Neuronal stem cell (in vitro differentiated cells): Measurements from ENCODE around the gene CHD2.
"Not testable (repeated sequence)": the region's sequence is repeated elsewhere in the genome, so short reads cannot be mapped to it uniquely, and the experiment has no call there.

Experiments used
- DNase-seq: peaks from one replicate; pipeline ENCODE4 v3.0.0-alpha.2; 2013; ENCODE audit warnings: low spot score
- H2AFZ ChIP-seq: one replicate; pipeline ENCODE4 v1.6.1; 2013; ENCODE audit warnings: mild to moderate bottlenecking, low read length, inconsistent platforms
- H2AK5ac ChIP-seq: 2 replicates; pipeline ENCODE4 v1.6.1; 2013; ENCODE audit warnings: low read depth, mild to moderate bottlenecking, inconsistent platforms, low read length, moderate library complexity, mixed read lengths
- H2BK120ac ChIP-seq: 2 replicates; pipeline ENCODE4 v1.6.1; 2013; ENCODE audit warnings: low read depth, mild to moderate bottlenecking, inconsistent platforms, low read length, moderate library complexity, mixed read lengths
- H2BK12ac ChIP-seq: one replicate; pipeline ENCODE4 v1.6.1; 2013; ENCODE audit warnings: low read length, inconsistent platforms
- H2BK15ac ChIP-seq: 2 replicates; pipeline ENCODE4 v1.6.1; 2013; ENCODE audit warnings: mild to moderate bottlenecking, low read length, inconsistent platforms, mixed read lengths
- H2BK5ac ChIP-seq: one replicate; pipeline ENCODE4 v1.6.1; 2013; ENCODE audit warnings: inconsistent platforms, mild to moderate bottlenecking, low read length, moderate library complexity
- H3K14ac ChIP-seq: one replicate; pipeline ENCODE4 v1.6.1; 2013; ENCODE audit warnings: low read length, inconsistent platforms
- H3K18ac ChIP-seq: 2 replicates; pipeline ENCODE4 v1.6.1; 2013; ENCODE audit warnings: low read length, inconsistent platforms
- H3K23ac ChIP-seq: 2 replicates; pipeline ENCODE4 v1.6.1; 2013; ENCODE audit warnings: low read depth, mild to moderate bottlenecking, mixed read lengths, low read length, inconsistent platforms; ENCODE audit not compliant: poor library complexity
- H3K27ac ChIP-seq: replicated peaks from 3 replicates; pipeline ENCODE4 v1.5.1; 2013; ENCODE audit warnings: low read length, inconsistent platforms
- H3K27me3 ChIP-seq, 3 experiments: 2 replicates each; pipeline ENCODE4 v1.6.1; 2013; ENCODE audit warnings: low read length in 3 of 3, mild to moderate bottlenecking in 2 of 3, inconsistent platforms in 1 of 3, low read depth in 1 of 3, mixed read lengths in 1 of 3, moderate library complexity in 1 of 3; ENCODE audit not compliant: control insufficient read depth in 3 of 3, insufficient read depth in 3 of 3
- H3K36me3 ChIP-seq, 2 donors: replicated peaks in 1 of 2; 2 replicates each; pipeline ENCODE4 v1.6.1; 2013; ENCODE audit warnings: low read length in 2 of 2; ENCODE audit not compliant: control insufficient read depth in 2 of 2, insufficient read depth in 2 of 2
- H3K4ac ChIP-seq: 2 replicates; pipeline ENCODE4 v1.6.1; 2013; ENCODE audit warnings: inconsistent platforms, mild to moderate bottlenecking, low read length, moderate library complexity
- H3K4me1 ChIP-seq, 2 donors: 1 replicate in 1 of 2; 2 replicates in 1 of 2; pipeline ENCODE4 v1.6.1; 2013; ENCODE audit warnings: low read length in 2 of 2, low read depth in 1 of 2; ENCODE audit not compliant: control insufficient read depth in 2 of 2, insufficient read depth in 1 of 2
- H3K4me2 ChIP-seq: one replicate; pipeline ENCODE4 v1.6.1; 2013; ENCODE audit warnings: mild to moderate bottlenecking, low read length, inconsistent platforms; ENCODE audit not compliant: insufficient read depth, poor library complexity, severe bottlenecking
- H3K4me3 ChIP-seq, 2 donors: 2 replicates each; pipeline ENCODE4 v1.5.1; 2013; ENCODE audit warnings: low read length in 2 of 2, mild to moderate bottlenecking in 2 of 2, inconsistent platforms in 1 of 2, moderate library complexity in 1 of 2
- H3K79me1 ChIP-seq: one replicate; pipeline ENCODE4 v1.6.1; 2013; ENCODE audit warnings: low read depth, mild to moderate bottlenecking, inconsistent platforms, low read length, moderate library complexity
- H3K9ac ChIP-seq: one replicate; pipeline ENCODE4 v1.6.1; 2013; ENCODE audit warnings: mild to moderate bottlenecking, low read depth, low read length, inconsistent platforms; ENCODE audit not compliant: poor library complexity
- H3K9me3 ChIP-seq, 2 donors: replicated peaks in 1 of 2; 2 replicates each; pipeline versions ENCODE3 to v1.6.1; 2013; ENCODE audit warnings: low read length in 2 of 2, mild to moderate bottlenecking in 2 of 2, inconsistent platforms in 1 of 2, low read depth in 1 of 2, mixed read lengths in 1 of 2, moderate library complexity in 1 of 2; ENCODE audit not compliant: control insufficient read depth in 2 of 2, insufficient read depth in 1 of 2
- H4K8ac ChIP-seq: one replicate; pipeline ENCODE4 v1.6.1; 2013; ENCODE audit warnings: low read depth, mild to moderate bottlenecking, inconsistent platforms, low read length, moderate library complexity
- H4K91ac ChIP-seq: one replicate; pipeline ENCODE4 v1.6.1; 2013; ENCODE audit warnings: low read length, low read depth, mild to moderate bottlenecking, inconsistent platforms; ENCODE audit not compliant: poor library complexity
- WGBS, 2 donors: extraction: QIAGEN DNeasy Blood & Tissue Kit; methylation state at CpG; one replicate each; pipeline ENCODE4 v1.1.7; 2013; ENCODE audit warnings: missing lambda C conversion rate in 2 of 2, mixed read lengths in 1 of 2; ENCODE audit not compliant: insufficient read length in 2 of 2, insufficient replicate concordance in 1 of 2; ENCODE audit errors: extremely low coverage in 2 of 2; 5-methylcytosine and 5-hydroxymethylcytosine counted together

Gene CHD2

DNA sequence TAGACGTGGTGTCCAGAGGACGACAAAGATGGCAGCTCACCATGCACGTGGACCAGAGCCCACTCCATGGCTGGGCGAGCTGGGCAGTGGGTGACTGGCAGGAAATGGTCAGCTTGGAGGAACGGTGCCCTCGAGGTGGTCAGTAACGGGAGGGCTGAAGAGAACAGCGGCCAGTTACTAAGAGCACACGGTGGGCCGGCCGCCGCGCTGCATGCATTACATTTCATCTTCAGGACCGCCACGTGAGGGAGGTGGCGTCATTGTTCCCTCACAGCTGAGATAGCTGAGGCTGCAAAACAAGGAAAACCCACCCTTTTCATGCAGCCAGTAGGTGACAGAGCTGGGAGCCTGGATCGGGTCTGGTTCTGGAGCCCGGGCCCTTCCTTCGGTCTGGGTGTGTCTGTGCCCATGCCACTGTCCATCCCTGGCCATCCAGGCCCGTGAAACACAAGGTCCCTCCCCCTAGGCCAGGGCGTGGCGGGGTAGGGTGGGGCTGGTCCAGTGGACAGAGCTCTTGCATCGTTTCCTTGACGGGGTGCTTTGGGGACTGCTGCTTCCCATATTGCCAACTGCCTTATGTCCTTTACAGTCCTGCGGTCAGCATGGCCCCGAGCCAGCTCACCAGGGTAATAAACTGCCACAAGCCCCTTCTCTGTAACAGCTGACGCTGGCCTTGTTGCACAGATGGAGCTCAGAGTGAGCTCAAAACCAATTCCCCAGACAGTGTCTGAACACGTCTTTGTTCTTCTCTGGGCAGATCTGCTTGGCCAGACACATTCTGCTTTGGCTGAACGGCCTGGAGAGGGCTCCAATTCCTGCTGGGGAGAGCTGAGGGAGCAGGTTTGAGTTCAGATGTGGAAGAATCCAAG, 137.1 kb downstream of the CHD2 start:
- Histone ChIP-seq H3K79me1 (peaks cover 2% of the 10 kb centered on the region), H3K4me1 (peaks cover 7 to 20% of the 10 kb centered on the region in 2 donors), H3K27me3 (no peaks in the 10 kb centered on the region), H4K8ac (no peak overlapping the region), H4K91ac (peak overlapping the region; percentile 80), H3K14ac (peak overlapping the region; percentile 41), H3K27ac (peak overlapping the region; percentile 5), H2BK12ac (peak overlapping the region; percentile 91), H2AK5ac (peak overlapping the region; percentile 98), H3K36me3 (peaks cover 0 to 8% of the 10 kb centered on the region in 2 donors), H3K9me3 (peaks cover 0 to 7% of the 10 kb centered on the region in 2 donors), H2BK5ac (peak overlapping the region; percentile 83), H3K4me3 (no peak overlapping the region), H2AFZ (peak overlapping the region; percentile 38), H3K23ac (peak overlapping the region; percentile 89), H3K4ac (peak overlapping the region; percentile 69), H3K9ac (no peak overlapping the region), H3K4me2 (no peak overlapping the region), H2BK120ac (no peak overlapping the region), H2BK15ac (peak overlapping the region; percentile 92), H3K18ac (peak overlapping the region; percentile 86)
- DNase-seq = no peak
- no CpG with 5 or more reads among the region's 29 CpGs for WGBS, 2 donors

DNA sequence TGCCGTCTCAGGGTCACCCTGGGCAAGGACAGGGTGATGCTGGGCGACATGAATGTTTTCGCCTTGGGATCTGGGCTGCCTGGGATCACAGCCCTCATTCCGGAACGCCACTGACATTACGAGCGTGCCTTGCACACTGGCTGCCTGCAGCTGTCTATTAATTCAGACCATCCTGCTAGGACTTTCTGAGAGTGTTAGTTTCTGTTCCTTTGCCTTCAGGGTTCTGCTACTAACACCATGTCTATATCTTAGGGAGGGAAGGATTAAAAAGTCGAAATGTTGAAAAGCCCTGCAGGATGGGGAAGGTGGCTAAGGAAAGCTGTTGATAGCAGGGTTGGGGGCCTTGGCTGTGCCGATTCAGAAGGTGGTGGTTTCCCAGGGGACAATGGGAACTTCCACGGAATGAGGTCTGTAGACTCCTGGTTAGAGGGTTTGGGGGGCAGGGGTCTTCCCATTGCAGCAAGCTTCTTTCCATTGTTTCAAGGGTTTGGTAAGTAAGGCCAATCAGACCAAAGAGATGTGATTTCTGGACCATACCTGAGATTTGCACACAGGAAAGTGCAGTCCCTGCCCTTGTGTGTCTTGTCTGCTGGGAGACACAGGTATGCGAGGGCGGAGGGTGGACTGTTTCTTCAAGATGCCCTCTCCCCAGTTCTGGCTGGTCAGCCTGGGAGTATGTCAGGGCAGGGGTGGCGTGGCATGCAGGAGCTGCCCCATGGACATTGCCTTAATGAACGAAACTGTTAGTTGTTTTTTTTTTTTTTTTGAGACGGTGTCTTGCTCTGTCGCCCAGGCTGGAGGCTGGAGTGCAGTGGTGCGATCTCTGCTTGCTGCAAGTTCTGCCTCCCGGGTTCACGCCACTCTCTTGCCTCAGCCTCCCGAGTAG, 137.9 kb downstream of the CHD2 start:
- H3K27ac ChIP-seq = no peak overlapping the region

DNA sequence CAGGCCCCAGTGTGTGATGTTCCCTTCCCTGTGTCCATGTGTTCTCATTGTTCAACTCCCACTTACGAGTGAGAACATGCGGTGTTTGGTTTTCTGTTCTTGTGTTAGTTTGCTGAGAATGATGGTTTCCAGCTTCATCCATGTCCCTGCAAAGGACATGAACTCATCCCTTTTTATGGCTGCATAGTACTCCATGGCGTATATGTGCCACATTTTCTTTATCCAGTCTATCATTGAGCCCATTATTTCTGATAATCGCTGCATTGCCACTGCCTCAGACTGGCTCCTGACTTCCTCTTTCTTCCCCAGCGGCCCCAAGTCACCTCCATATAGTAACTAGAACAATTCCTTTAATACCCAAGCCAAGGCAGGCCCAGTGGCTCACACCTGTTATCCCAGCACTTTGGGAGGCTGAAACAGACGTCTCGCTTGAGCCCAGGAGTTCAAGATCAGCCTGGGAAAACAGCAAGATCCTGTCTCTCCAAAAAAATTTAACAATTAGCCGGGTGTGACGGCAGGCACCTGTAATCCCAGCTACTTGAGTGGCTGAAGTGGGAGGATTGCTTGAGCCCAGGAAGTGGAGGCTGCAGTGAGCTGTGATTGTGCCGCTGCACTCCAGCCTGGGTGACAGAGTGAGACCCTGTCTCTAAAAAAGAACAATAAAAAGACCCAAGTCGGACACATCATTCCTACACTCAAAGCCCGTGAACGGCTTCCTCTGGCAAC, 139.6 kb downstream of the CHD2 start:
- DNase-seq, H2BK5ac ChIP-seq, H3K4me2 ChIP-seq, H3K18ac ChIP-seq, H3K4me3 ChIP-seq, H3K14ac ChIP-seq, H2BK15ac ChIP-seq, H2AFZ ChIP-seq, H3K23ac ChIP-seq, H2AK5ac ChIP-seq, H3K9ac ChIP-seq, H2BK120ac ChIP-seq, H3K9me3 ChIP-seq, H4K91ac ChIP-seq, H2BK12ac ChIP-seq, H3K27me3 ChIP-seq, H3K4ac ChIP-seq, H4K8ac ChIP-seq, H3K27ac ChIP-seq: not testable (repeated sequence)
- WGBS, 2 donors = no CpG with 5 or more reads among the region's 13 CpGs
- H3K4me1 ChIP-seq = peaks cover 7 to 20% of the 10 kb centered on the region in 2 donors
- H3K79me1 ChIP-seq = peaks cover 11% of the 10 kb centered on the region
- peaks cover 18 to 34% of the 10 kb centered on the region in 2 donors for H3K36me3 ChIP-seq

More for the DNA sequence above, 137.9 kb downstream of the CHD2 start:
- no peak overlapping the region for H2BK5ac ChIP-seq
- no peak overlapping the region for H2AFZ ChIP-seq
- no peak overlapping the region for H3K4me2 ChIP-seq
- no peak overlapping the region for H3K9ac ChIP-seq
- peak overlapping the region; percentile 87 for H3K18ac ChIP-seq
- H4K91ac ChIP-seq = no peak overlapping the region
- H3K14ac ChIP-seq = no peak overlapping the region
- H3K4me3 ChIP-seq = no peak overlapping the region
- peaks cover 7 to 21% of the 10 kb centered on the region in 2 donors for H3K4me1 ChIP-seq
- no peak overlapping the region for H2BK15ac ChIP-seq
- H3K27me3 ChIP-seq = no peaks in the 10 kb centered on the region
- H3K79me1 ChIP-seq = peaks cover 5% of the 10 kb centered on the region
- H2AK5ac ChIP-seq = no peak overlapping the region
- no peak overlapping the region for H3K23ac ChIP-seq
- H2BK120ac ChIP-seq = no peak overlapping the region
- H3K4ac ChIP-seq = no peak overlapping the region
- peaks cover 8 to 17% of the 10 kb centered on the region in 2 donors for H3K36me3 ChIP-seq
- WGBS, 2 donors = no CpG with 5 or more reads among the region's 20 CpGs
- H4K8ac ChIP-seq = no peak overlapping the region
- no peak for DNase-seq
- peaks cover 0 to 9% of the 10 kb centered on the region in 2 donors for H3K9me3 ChIP-seq
- peak overlapping the region; percentile 4 for H2BK12ac ChIP-seq
